ENCODE measurements around the gene SMYD3.

GRCh38 chr1:245937316-245938045 is 569.6 kb downstream of the SMYD3 start:
- no peak for TF ChIP-seq CTCF (IDR thresholded peaks at IDR 0.05)
- TF ChIP-seq POLR2A (IDR thresholded peaks at IDR 0.05), result no peak
